ENCODE data around the gene EPHA6.
"Not testable (repeated sequence)": the region's sequence is repeated elsewhere in the genome, so short reads cannot be mapped to it uniquely, and the experiment has no call there.

The EPHA6 gene

GRCh38 chr3:97432914-97433313 lies 618.5 kb downstream of the EPHA6 start:
- no peak for DNase-seq (ENCODE audit: low read depth, low spot score)

- DNase-seq (ENCODE audit: low read depth, low spot score) = no peak
These were observed 623.7 kb downstream of the EPHA6 start for GRCh38 chr3:97438131-97438530.

- DNase-seq (ENCODE audit: low read depth, low spot score) = no peak
These were observed 625.0 kb downstream of the EPHA6 start for GRCh38 chr3:97439373-97439772.

DNA sequence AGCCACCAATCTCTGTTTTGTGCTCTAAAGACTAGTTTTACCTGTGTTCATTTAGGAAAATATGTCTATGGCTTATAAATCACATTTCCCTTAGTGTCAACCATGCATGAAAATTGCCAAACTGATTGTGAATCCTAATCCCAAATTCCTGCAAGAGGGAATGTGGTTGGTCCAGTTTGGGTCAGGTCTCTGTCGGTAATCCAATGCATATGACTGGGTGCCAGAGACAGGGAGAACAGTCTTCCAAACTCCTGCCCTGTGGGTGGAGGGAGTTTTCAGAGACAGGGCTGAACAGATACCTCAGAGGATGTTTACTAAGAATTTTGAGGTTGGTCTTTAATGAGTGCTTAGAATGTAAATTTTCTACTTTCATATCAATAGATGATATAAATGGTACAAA lies 649.6 kb downstream of the EPHA6 start:
- peak; percentile 23 for DNase-seq (ENCODE audit: low read depth, low spot score)

GRCh38 chr3:97470481-97470880 lies 656.1 kb downstream of the EPHA6 start:
- DNase-seq (ENCODE audit: low read depth, low spot score) = no peak

DNA sequence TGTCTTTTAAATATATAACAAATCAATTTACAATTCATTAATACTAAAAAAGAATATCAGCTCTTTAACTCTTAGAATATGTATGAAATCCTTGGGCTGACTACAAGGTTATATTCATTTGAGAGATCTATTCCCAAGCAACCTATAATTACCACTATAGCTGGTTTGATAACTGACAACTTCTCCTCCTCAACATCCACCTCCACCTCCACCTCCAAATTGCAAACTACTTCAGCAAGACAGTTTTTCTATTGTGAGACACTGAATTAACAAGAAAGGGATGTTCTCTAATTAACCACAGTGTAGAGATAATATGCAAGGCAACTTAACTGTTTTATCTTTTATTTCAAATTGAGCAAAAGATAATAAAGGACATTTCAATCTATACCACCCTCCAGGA lies 665.3 kb downstream of the EPHA6 start:
- no peak for DNase-seq (ENCODE audit: low read depth, low spot score)

DNA sequence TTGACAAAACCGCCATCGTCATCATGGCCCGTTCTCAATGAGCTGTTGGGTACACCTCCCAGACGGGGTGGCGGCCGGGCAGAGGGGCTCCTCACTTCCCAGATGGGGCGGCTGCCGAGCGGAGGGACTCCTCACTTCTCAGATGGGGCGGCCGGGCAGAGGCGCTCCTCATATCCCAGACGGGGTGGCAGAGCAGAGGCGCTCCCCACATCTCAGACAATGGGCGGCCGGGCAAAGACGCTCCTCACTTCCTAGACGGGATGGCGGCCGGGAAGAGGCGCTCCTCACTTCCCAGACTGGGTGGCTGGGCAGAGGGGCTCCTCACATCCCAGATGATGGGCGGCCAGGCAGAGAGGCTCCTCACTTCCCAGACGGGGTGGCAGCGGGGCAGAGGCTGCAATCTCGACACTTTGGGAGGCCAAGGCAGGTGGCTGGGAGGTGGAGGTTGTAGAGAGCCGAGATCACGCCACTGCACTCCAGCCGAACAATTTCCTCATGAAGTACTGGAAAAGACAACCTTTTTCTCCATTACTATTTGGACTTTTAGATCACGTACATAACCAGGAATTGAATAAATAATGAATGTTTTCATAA lies 666.4 kb downstream of the EPHA6 start:
- DNase-seq (ENCODE audit: low read depth, low spot score) = not testable (repeated sequence)

GRCh38 chr3:97481416-97481815 lies 667.0 kb downstream of the EPHA6 start:
- no peak for DNase-seq (ENCODE audit: low read depth, low spot score)

DNA sequence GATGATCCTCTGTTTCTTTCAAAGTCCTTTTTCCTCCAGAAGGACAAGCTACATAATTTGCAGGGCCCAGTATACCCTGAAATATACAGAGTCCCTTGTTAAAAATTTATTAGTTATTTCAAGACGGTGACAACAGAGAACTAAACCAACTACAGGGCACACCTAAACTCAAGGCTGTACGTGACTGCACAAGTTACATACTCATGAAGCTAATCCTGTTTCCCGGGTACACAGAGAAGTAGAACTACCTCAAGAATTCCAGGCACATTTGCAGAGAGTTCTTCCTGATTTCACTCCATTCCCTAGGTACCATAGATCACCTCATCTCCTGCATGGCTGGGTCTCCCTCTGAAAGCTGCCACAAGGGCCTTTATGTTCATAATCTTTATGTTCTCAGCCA lies 670.8 kb downstream of the EPHA6 start:
- DNase-seq (ENCODE audit: low read depth, low spot score) = no peak

GRCh38 chr3:97487587-97487986 lies 673.2 kb downstream of the EPHA6 start:
- DNase-seq (ENCODE audit: low read depth, low spot score) = no peak

- DNase-seq (ENCODE audit: low read depth, low spot score) = no peak
These were observed 674.3 kb downstream of the EPHA6 start for GRCh38 chr3:97488741-97489140.

GRCh38 chr3:97495896-97496295 lies 681.5 kb downstream of the EPHA6 start:
- DNase-seq (ENCODE audit: low read depth, low spot score) = no peak

DNA sequence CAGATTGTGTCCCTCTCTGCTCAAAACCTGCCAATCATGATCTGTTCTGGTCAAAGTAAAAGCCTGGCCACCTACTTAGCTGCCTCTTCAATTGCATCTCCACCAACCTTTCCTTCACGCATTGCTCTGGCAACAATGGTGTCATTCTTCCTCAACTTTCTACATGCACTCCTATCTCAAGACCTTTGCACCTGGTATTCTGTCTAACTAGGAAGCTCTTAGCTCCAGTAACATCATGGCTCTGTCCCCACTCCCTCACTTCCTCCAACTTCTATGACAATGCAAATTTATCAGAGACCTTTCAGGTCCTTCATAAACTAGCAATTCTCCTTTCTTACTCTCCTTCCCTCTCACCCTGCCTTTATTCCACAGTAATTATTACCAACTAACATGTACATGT lies 682.7 kb downstream of the EPHA6 start:
- no peak for DNase-seq (ENCODE audit: low read depth, low spot score)

DNA sequence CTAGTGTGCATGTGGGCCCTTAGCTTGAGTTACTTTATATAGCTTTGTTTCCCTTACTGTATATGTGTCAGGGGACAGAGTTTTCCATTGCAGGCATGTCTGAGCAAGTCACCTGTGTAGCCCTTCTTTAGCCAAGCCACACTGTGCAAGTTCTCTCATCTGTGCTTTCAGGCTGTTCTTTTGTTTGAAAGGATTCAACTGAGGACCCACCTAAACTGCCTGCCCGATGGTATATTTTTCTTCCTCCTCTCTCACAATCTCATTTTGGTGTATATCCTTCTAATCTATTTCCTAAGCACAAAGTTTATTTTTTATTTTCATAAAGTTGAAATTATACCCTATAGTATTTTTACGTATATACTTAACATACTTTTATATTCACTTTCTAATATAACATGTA lies 690.1 kb downstream of the EPHA6 start:
- no peak for DNase-seq (ENCODE audit: low read depth, low spot score)

- no peak for DNase-seq (ENCODE audit: low read depth, low spot score)
These were observed 696.4 kb downstream of the EPHA6 start for GRCh38 chr3:97510795-97511194.

- DNase-seq (ENCODE audit: low read depth, low spot score) = no peak
These were observed 700.7 kb downstream of the EPHA6 start for GRCh38 chr3:97515076-97515475.

GRCh38 chr3:97530691-97531090 lies 716.3 kb downstream of the EPHA6 start:
- no peak for DNase-seq (ENCODE audit: low read depth, low spot score)

DNA sequence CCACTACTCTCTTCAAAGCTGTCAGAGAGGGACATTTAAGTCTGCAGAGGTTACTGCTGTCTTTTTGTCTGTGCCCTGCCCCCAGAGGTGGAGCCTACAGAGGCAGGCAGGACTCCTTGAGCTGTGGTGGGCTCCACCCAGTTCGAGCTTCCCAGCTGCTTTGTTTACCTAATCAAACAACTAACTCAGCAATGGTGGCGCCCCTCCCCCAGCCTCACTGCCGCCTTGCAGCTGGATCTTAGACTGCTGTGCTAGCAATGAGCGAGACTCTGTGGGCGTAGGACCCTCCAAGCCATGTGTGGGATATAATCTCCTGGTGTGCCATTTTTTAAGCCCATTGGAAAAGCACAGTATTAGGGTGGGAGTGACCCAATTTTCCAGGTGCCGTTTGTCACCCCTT lies 733.2 kb downstream of the EPHA6 start:
- DNase-seq (ENCODE audit: low read depth, low spot score) = not testable (repeated sequence)

DNA sequence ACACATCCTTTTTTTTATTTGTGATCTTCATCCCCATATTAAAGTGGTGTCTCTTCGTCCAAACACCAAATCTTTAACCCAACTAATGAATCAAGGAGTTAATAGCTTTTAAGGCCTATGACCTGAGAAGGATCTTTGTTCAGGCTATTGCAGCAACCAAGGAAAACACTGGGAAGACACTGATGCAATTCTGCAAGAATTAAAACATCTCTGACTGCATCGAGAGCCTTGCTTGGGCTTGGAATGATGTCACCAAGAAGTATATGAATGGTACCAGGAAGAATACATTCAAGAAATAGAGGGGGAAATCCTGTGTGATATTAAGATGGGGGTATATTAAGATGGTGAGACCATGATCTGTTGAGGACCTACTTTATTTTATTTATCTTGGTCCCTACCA lies 736.0 kb downstream of the EPHA6 start:
- no peak for DNase-seq (ENCODE audit: low read depth, low spot score)

DNA sequence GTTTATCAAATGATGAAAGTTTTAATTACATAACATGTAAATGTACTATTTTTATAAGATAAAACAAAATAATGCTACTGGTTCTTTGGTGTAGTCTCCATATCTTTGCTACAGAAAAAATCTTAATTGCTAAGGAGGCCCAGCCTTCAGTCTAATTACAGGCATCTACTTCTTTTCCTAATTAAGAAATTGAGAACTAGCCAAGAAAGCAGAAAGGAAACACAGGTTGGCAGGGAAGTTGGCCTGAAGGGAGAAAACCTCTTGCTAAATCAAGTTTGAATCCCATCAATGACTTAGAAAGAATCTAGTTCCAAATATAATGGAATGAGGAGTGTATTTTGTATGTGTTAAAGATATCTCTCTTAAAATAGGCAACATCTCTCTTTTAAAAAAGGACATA lies 737.8 kb downstream of the EPHA6 start:
- DNase-seq (ENCODE audit: low read depth, low spot score) = no peak

DNA sequence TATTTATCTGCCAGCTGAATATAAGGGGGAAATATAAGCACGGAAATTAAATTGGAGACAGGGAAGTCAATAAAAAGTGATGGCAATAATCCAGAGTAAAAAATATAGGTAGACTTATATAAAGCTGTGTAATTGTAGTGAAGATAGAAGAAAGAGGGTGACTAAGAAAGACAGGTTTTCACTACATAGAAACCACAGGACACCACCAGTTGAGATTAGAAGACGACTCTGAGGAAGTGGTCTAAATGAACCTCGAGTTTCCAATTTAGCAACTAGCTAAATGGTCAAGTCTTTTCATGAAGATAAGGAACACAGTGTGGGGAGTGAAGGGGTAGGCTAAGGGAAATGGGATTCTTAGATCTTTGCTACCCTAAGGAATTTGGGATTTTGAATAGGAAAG lies 761.3 kb downstream of the EPHA6 start:
- no peak for DNase-seq (ENCODE audit: low read depth, low spot score)

DNA sequence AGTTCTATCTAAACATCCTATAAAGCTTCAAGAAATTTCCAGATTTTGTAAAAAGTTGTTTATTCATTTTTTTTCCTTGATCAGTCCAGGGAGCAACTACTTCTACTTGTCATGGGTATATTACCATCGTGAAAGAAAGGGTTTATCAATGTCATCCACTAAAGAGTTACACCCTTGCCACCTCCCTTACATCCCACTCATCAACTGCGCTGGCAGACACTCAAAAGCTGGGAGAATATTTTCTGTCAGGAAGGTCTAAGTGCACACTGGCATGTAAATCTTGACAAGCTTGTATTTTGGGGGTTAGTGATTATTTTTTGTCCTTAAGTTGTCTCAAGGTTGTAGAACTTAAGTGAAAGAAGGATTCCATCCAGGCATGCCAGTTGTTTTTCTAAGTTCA lies 761.8 kb downstream of the EPHA6 start:
- no peak for DNase-seq (ENCODE audit: low read depth, low spot score)

GRCh38 chr3:97579365-97579764 lies 765.0 kb downstream of the EPHA6 start:
- DNase-seq (ENCODE audit: low read depth, low spot score) = no peak

DNA sequence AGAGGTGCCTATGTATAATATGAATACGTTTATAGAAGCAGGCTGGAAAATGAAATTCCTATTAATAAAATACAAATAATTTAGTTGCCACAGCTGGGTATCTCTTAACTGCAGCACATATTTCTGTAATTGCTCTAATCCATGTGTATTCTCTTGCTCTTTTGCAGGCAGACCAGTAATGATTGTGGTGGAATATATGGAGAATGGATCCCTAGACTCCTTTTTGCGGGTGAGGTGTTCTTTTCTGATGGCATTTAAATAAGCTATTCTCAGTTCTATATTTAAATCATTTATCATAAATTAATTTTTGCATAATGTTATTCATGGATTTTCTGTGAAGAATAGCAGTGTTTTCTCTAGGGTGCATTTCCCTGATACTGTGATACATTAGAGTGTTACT lies 796.2 kb downstream of the EPHA6 start:
- no peak for DNase-seq (ENCODE audit: low read depth, low spot score)
